Left kidney (tissue), 2 donors: Measurements from ENCODE around the gene DRGX. TPM values are rescaled to one million over a fixed set of nuclear protein-coding genes. Genes with fewer than 3 reads are reported as not detected.

Source experiments
- DNase-seq: peaks from one replicate; pipeline ENCODE4 v3.0.0-alpha.2; 2013
- polyA plus RNA-seq: library from polyadenylated mRNA; unstranded; fragments of 120-200 nt; gene quantifications from one replicate; pipeline ENCODE4 v1.2.1, GENCODE V29; 2013; ENCODE audit not compliant: insufficient read length

Gene DRGX
- polyA plus RNA-seq, 1 donor = not detected

DNA sequence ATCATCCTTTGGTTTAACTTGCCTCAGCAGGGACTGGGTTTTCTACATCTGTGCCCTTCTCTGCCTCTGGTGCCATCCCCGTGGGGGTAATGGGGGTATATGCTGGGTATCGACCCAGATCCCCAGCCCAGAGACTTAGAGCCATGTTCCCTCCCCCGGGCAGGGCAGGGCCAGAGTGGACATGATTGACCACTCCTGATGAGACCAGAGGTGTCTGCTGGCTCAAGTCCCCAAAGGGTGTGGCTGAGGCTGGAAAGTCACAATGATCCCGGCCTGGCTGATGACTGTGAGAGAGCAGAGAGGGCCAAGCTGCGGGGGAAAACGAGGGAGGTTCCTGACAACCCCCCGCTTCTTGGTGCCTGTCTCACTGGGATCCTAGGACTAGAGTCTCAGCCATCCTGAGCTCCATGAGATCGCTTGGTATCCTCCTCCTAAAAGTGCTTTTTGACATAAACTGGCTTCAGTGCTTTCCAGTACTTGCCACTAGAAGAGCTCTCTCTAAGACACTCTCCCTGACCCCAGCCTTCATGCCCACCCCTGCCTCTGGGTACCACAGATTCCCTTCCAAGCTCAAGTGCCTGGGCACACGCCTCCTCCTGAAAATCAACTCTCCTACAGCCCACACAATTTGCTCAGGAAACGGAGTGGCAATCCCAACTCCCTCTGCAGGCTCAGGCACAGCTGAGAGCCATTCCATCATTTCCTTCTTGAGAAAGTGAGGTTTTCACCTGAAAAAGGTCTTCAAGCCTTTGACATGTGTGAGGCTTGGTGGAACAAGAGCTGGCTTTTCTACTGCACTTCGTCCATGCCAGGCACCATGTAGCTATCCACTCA, 33.9 kb downstream of the DRGX start:
- DNase-seq = no peak

DNA sequence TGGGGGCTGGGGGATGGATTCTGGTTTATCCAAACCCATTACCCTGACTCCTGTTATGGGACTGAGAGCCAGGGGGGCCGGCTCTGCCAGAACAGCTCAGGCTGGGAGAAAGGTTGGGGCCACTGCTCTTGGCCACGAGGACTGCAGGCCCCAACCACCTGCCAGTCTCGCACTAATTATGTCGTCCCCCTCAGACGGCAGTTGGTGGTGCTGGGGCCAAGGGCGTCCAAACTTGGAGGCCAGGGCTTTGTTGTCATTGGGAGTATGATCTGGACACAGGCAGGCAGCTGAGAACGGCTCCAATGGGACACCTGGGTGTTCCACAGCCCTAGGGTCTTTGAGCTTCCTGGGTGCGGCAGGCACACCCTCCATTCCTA, 34.7 kb downstream of the DRGX start:
- no peak for DNase-seq

DNA sequence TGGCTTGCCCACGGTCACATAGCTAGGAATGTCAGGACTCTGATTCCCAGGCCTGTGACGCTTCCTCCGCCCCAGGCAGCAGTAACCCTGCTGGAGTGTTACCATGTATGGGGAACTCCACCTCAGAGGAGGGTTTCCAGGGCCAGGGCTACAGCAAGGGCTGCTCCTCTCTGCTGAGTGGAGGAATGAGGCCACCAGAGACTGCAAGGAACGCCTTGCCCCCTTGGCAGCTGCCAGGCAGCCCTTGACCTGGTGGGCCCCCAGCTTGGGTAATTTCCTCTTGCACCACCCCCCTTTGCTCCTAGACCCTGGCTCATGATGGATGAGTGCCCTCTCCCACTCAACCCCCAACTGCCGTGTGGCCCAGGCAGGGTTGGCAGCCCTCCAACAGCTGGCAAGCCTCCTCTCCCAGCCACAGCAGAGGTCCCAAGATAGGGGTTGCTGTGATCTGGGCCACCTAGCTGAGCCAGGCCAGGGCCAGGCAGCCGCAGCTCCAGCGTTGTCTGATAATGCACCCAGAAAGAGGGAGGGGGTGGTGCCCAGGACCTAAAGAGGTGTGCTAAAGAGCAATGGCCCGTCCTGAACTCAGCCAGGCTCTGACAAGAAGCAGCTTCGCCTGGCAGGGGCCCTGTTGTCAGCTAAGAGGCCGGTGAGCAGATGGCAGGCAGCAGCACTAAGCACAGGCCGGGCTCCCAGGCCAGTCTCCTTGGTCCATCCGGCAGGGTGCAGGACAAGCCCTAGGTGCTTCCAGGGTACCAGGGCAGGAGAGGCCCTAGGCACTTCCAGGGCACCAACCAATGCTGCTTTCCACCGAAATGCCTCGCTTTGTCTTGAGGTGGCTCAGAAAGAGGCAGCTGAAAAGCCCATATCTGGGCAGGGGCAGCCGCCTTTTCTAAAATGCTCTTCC, 35.4 kb downstream of the DRGX start:
- no peak for DNase-seq

DNA sequence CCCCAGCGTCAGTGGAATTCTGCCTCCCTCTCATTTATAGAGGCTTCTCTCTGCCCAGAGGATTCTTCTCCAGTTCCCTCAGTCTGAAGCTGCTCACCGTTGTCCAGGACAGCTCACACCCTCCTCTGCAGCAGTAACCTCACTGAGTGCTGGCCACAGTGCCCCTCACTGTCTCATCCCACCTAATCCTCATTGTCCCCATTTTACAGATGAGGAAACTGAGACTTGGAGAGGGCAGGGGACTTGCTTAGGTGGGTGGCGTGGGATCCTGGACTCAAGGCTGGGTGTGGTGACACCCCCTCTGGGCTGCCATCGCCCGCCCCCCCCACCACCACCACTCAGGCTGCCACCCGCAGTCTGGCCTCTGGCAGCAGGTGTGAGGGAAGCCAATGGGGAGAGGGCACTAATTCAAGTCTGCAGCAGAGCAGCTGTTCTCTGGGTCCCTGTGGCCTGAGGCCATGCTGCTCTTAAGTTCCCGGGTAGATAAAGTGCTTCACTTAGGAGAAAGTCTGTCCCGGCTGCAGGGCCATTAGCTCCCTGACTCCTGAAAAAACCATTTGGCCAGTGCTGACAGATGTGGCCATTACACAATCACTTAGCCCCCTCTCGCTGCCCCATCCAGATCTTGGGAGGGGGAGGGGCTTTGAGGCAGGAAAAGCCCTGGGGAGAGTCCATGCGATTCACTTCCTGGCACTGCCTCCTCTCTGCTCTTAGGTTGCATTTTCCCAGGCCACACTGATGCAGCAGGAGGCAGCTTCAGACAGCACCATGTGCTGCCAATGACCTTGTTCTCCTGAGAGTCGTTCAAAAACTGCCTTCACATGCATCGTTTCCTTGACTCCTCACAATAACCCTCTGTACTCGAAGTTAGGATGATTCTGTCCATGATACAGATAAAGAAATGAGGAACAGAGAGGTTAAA, 36.3 kb downstream of the DRGX start:
- DNase-seq = no peak

DNA sequence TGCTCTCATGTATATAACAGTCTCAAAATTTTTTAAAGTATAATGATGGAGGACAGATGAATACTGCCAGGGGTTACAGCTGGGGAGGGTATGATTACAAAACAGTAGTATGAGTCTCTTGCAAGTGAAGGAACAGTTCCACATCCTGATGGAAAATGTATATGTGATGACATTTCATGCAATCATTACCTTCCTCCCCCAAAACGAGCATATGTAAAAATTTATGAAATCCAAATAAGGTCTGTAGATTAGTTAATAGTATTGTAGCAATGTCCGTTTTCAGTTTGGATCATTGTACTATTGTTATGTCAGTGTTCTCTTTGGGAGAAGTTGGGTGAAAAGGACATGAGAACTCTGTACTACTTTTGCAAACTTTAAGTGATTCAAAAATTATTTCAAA, 38.0 kb downstream of the DRGX start:
- DNase-seq = no peak

DNA sequence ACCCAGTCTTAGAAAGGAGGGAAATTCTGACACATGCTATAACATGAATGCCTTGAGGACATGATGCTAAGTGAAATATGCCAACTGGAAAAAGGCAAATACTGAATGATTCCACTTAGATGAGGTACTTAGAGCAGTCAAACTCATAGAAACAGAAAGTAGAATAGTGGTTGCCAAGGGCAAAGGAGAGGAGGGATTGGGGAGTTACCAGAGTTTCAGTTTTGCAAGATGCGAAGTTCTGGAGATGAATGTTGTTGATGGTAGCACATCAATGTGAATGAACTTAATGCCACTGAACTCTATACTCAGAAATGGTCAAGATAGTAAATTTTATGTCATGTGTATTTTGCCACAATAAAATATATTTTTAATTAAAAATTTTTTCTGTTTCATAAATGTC, 38.9 kb downstream of the DRGX start:
- no peak for DNase-seq

DNA sequence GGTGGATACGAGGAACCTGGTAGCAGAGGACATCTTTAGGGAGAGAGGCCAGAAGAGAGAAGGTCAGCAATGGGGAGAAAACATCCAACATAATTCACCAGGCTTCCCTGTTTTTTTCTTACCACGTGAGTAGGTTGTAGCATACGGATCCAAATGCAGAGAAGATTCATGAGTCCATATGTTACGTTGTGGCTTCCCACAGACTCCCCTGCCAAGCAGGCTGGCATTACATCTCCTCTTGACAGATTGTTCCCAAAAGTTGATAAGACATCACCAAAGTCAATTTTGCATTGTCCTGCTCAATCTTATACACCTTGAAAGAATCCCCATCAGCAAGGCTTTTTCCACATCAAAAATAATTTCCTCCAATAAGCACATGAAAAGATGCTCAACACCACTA, 39.7 kb downstream of the DRGX start:
- no peak for DNase-seq

DNA sequence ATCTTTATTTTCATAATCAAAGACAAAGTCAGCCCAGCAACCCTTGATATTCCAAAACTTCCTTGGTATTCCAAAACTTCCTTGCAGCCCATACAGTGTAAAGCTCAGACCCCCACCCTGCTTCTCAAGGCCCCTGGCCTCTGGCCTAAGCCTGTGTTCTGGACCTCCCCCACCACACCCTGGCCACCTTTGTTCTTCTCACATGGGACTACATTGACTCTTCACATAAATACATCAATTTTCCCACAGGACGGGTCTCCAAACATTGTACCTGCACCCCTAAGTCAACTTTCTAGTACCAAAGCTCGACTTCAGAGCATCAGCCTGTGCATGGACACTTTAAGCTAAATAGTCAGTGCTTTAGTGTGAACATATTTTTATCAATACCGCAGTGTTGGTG, 40.7 kb downstream of the DRGX start:
- DNase-seq = no peak

DNA sequence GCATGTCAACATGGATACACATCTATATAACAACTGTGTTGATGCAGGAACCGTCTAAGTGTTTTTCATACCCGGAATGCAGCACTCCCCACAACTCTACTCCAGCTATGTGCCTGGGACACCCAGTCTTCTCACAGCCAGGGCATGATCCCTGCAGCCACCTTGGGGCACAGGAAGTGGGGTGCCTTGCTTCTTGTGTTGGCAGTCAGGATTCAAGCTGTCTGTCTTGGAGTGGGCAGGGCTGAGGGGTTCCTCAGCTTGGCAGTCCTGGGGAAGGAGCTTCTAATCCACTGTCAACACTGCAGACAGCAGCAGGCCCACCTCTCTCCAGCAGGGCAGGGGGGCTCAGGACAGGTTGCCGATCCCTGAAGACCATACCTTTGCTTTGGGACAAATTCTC, 41.3 kb downstream of the DRGX start:
- no peak for DNase-seq

DNA sequence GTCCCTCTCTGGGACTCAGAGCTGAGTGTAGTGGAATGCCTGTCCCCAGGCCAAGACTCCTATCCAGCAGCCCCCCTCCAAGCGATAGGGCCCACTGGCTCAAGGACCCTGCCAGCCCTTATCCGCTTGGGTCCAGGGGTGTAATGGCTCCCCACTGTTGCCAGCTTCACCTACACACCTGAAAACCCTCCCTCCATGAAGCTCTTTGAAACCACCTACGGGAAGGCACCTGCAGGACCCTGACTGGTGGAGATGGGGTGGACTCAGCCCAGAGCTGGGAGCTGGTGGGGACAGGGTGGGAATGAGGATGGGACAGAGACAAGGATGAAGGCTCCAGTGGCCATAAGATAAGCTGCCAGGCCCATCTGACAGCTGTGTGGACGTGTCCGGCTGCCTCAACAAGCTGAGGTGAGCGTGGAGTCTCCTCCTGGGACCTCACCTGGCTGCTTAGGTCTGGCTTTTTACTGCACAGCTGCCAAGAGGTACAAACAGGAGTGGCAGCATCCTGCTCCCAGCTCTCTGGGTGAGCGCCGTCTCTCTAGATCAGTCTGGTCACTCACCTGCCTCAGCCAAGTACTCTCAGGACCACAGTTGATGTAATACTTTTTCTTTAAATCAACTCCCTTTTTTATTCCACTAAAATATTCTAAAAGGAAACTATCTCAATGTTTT, 41.9 kb downstream of the DRGX start:
- DNase-seq = no peak

DNA sequence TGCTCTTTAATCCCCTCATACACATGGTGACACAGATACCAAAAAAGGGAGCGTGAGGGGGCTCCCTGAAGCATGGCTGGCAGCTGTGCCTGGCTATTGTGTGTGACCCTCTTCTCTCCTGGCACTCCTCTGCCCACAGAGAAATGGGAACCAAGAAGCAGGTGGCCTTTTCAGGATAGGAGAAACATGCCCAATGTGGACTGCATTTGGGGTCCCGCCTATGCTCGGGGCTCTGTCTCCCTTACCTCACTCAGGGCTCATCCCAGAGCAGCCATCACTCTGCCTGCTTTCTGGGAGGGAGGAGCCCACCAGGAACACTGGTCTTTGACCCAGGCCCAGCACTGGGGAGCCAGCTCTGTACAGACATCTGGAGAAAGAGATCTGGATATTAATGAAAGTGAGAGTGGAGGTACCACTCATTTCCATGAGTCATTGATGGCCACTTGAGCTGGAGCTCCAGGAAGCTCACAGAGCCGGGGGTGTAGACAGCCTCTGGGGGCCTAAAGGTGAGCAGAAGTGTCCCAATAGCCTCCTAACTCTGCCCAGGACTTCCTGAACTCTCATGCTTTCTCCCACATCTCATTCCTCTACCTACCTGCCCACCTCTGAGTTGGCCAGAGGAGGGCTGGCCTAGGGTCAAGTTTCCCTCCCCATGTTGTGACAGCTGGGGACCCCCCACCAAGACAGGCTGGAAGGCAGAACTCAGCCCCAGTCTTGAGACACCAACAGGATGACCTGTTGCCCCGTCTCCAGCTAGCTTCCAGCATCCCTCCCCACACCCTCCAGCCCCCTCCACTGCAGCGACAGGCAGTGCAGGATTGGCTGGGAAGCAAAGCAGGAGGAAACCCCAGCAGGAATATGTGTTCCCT, 42.6 kb downstream of the DRGX start:
- DNase-seq = no peak

DNA sequence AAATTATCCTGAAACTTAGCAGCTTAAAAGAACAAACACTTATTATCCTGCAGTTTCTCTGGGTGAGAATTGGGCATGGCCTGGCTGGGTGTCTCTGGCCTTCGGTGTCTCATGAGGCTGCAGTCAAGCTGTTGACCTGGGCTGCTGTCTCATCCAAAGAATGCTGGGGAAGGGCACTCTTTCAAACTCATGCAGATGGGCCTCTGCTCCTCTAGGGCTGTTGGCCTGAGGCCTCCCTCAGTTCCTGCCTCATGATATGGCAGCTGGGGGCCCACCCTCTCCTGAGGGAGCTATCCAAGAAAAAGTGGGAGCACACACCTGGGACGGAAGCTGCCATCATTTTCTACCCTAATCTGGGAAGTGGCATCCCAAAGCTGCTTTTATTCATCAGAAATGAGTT, 43.6 kb downstream of the DRGX start:
- no peak for DNase-seq

DNA sequence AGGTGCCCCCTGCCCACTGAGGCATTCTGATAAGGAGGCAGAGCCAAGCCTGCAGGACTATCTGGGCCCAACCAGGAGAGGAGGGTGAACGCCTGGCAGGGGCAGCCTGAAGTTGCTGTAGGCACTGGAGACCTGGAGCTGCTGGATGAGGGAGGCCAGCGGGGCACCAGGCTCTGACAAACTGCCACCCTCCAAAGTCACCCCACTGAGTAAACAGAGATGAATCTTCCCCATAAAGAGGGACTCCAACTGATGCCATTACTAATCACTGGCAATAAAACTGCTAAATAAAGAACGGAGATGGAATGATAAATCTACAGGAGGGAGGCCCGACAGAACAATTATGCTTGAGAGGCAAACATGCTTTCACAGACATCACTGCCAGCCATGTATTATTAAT, 44.2 kb downstream of the DRGX start:
- no peak for DNase-seq

DNA sequence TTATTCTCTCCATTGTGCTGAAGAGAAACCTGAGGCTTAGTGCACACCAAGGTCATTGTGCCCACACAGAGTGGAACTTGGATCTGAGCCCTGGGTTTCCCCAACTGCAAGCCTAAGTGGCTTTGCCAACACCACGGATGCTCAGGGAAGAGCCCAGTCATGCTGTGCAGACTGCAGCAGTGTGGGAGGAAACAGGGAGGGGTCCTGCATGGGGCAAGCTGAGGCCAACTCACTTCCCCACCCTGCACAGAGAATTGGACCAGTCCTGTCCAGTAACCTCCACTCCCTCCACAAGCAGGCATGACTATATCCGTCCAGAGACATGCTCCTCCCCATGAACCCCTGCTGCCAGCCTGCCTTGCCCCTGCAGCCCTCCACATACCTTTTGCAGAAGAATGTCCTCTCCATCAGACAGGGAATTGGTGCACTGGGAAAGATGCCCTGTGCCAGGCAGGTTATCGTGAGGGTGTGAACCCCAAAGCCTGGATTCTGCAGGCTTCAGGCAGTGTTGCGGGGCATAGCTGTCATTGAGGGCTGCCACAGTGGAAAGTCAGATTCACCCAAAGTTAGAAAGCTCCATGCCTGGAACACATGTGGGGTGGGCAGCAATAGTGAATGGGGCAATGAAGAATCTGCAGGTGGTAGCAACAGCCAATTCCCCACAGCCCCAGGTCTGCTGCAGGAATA, 44.9 kb downstream of the DRGX start:
- DNase-seq = no peak

DNA sequence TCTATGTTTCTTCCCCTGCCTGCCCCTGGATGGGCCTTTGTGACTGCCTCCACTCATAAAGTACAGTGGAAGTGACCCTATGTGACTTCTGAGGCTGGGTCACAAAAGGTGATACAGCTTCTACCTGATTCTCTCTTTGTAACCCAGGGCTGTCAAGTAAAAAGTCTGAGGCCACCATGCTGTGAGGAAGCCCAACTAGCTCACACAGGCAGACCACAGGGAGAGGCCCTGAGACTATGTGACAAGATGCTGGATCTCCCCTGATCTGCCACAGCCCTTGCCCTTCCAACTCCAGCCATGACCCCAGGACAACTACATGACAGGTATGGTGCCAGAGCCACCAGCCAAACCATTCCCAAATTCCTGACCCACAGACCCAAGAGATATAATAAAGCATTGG, 45.8 kb downstream of the DRGX start:
- no peak for DNase-seq

DNA sequence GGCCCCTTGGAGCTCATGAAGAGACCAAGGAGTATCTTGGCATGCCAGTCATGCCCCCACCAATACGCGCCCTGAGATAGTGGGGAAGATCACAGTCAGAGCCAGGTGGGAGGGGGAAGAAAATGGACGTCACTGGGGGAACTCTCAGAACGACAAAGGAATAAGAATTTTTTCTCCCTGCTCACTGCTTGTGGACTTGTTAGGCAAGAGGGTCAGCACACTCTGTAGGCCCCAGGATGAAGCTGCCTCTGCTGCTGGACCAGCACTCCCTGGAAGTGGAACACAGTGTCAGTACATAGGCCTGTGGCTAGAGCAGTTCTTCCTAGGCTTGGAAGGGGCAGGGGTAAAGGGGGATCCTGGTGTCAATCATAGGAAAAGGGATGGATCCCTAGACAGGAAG, 46.5 kb downstream of the DRGX start:
- no peak for DNase-seq

DNA sequence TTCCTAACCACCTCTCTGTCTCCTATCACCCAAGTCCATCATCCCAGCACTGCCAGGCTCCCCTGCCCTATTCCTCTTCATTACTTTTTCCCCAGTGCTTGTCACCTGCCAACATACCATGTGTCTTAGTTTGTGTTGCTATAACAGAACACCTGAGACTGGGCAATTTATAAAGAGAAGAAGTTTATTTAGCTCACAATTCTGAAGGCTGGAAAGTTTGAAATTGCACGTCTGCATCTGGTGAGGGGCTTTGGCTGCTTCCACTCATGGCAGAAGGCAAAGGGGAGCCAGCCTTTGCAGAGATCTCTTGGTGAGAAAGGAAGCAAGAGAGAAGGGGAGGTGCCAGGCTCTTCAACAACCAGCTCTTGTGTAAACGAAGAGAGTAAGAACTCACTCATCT, 47.3 kb downstream of the DRGX start:
- no peak for DNase-seq

DNA sequence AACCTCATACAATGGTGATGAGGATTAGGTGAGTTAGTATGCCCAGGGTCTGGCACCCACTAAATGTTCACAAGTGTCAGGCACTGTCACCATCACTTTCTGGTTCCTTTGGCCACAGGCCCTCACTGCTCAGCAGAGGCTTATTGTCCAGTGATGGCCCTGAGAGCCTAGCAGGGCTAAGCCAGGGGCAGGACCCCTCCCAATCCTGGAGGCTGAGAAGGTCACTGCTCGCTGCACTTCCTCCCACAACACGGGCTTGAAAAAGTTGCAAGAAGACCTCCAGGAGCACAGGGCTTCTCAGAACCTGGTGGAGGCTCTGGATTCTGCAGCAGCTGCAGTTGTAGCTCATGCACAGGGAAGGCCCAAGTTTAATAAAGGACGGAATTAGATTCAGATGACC, 48.1 kb downstream of the DRGX start:
- DNase-seq = no peak

DNA sequence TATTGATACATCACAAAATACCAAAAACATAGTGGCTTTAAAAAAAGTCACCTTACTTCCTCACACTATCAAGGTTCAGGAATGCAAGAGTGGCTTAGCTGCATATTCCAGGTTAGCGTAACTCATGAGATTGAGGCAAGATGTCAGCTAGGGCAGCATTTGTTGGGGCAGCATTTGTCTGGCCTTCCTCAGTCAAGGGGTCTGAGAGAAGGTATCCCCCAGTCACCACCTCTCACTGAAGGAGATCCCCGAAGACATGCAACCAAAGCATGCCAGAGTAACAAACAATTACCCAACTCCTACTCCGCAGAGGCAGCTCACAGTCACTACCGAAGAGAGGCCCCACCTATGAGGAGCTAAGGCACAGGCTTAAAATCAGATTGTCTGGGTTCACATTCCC, 48.5 kb downstream of the DRGX start:
- no peak for DNase-seq

DNA sequence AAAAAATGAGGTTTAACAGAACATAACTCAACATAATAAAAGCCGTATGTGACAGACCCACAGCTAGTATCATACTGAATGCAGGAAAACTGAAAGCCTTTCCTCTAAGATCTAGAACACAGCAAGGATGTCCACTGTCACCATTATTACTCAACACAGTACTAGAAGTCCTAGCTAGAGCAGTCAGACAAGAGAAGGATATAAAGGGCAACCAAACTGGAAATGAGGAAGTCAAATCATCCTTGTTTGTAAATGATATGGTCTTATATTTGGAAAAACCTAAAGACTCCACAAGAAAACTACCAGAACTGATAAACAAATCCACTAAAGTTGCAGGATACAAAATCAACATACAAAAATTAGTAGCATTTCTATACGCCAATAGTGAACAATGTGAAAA, 51.0 kb downstream of the DRGX start:
- no peak for DNase-seq
